ENCODE data around the gene RERE.

RERE gene

DNA sequence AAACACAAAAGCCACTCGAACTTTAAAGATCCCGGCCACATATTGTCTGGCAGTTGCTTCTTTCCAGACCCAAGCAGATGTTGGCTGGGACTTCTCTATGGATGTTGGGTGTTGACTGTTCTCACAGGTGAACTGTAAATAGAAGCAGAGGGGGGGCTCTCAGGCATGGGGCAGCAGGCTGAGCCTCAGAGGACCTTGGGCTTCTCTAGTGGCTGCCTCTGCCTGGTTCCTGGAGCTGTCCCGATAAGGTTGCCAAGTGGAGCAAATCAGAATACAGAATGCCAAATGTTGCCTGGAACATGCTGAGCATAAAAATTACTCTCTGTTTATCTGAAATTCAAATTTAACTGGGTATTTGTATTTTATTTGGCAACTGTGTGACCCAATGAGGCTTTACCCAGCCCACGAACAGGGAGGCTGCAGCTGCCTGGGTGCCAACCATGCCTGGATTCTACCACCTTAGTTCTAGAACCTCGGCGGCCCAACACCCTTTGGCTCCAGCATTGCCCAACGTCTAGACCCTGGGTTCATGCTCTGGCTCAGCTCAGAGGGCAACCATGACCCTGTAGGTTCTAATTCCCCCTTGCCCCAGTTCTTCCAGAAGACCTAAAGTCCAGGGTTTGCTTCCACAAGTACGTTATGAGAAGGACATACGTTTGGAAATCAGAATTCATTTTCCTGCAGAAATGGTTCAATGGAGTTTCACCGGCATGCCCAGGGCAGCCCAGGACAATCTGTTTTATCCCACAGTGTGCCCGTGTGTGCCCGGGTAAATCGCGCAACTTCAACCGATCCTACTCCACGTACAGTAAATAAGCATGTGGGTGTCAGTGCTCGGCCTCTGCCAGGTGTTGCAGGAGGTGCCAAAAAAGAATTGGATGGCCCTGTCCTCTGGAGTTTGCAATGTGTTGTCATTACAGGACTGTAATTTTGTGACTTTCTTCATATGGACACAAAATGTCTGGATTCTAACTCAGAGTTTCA is 504.9 kb downstream of the RERE start:
- DNase-seq = no peak

- no peak for DNase-seq
These were observed 506.2 kb downstream of the RERE start for GRCh38 chr1:8311068-8311718.

DNA sequence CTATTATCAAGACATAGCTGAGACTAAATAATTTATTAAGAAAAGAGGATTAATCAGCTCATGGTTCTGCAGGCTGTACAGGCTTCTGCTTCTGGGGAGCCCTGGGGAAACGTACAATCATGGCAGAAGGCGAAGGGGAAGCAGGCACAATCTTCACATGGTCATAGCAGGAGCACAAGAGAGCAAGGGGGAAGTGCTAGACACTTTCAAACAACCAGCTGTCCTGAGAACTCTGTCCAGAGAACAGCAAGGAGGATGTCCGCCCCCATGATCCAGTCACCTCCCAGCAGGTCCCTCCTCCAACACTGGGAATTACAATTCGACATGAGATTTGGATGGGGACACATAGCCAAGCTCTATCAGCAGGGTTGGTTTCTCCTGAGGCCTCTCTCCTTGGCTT is 509.8 kb downstream of the RERE start:
- no peak for DNase-seq

DNA sequence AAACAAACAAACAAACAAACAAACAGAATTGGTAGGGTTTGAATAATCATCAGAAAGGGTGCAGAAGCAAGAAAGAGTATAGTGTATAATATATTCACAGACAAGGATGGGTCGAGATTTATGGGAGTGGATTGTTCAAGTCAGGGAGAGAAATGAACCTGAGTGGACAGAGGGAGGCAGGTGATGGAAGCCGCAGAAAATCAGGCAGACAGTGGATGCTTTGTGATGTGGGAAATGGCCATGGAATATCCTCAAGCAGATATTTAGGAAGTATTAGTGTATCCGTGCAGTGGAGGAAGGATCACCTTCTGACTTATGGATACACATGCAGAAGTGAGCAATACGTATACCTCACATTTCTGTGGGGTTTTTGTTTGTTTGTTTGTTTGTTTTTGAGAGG is 513.6 kb downstream of the RERE start:
- DNase-seq = no peak

- DNase-seq = no peak
These were observed 514.3 kb downstream of the RERE start for GRCh38 chr1:8303141-8303540.
